Activated naive CD8-positive, alpha-beta T cell treated with anti-CD3 and anti-CD28 coated beads for 36 hours (primary cell): ENCODE measurements around the gene DRGX. TPM values are rescaled to one million over a fixed set of nuclear protein-coding genes. Genes with fewer than 3 reads are reported as not detected.
A peak's percentile ranks its signal among the peaks of the same experiment; 100 is the strongest.

Experiments used
- DNase-seq: peaks from one replicate; pipeline ENCODE4 v3.0.0; 2021
- H3K27ac Mint-ChIP-seq: one replicate; pipeline ENCODE4 v1.8.0; 2022; ENCODE audit warnings: mild to moderate bottlenecking, moderate library complexity, mixed read lengths
- H3K27me3 Mint-ChIP-seq: one replicate; pipeline ENCODE4 v1.8.0; 2022; ENCODE audit warnings: mild to moderate bottlenecking, mixed read lengths
- H3K36me3 Mint-ChIP-seq: one replicate; pipeline ENCODE4 v1.8.0; 2021; ENCODE audit warnings: mild to moderate bottlenecking, mixed read lengths
- H3K4me1 Mint-ChIP-seq: one replicate; pipeline ENCODE4 v1.8.0; 2021; ENCODE audit warnings: mixed read lengths
- H3K4me3 Mint-ChIP-seq: one replicate; pipeline ENCODE4 v1.8.0; 2022; ENCODE audit warnings: mild to moderate bottlenecking, moderate library complexity, mixed read lengths
- H3K9me3 Mint-ChIP-seq: one replicate; pipeline ENCODE4 v1.8.0; 2022; ENCODE audit warnings: mixed read lengths
- total RNA-seq, 2 experiments: library from RNA; stranded (reverse); gene quantifications; one replicate each; pipeline ENCODE4 v1.2.3, GENCODE V29; 2021

The DRGX gene
- total RNA-seq, 2 experiments from 2014 or later: not detected

GRCh38 chr10:49353895-49354566 lies 41.9 kb downstream of the DRGX start:
- Mint-ChIP-seq H3K36me3 (no peaks in the 10 kb centered on the region), H3K27me3 (no peaks in the 10 kb centered on the region), H3K9me3 (peaks cover 5% of the 10 kb centered on the region), H3K4me3 (no peak overlapping the region), H3K27ac (no peak overlapping the region), H3K4me1 (peaks cover 3% of the 10 kb centered on the region)
- DNase-seq: no peak

DNA sequence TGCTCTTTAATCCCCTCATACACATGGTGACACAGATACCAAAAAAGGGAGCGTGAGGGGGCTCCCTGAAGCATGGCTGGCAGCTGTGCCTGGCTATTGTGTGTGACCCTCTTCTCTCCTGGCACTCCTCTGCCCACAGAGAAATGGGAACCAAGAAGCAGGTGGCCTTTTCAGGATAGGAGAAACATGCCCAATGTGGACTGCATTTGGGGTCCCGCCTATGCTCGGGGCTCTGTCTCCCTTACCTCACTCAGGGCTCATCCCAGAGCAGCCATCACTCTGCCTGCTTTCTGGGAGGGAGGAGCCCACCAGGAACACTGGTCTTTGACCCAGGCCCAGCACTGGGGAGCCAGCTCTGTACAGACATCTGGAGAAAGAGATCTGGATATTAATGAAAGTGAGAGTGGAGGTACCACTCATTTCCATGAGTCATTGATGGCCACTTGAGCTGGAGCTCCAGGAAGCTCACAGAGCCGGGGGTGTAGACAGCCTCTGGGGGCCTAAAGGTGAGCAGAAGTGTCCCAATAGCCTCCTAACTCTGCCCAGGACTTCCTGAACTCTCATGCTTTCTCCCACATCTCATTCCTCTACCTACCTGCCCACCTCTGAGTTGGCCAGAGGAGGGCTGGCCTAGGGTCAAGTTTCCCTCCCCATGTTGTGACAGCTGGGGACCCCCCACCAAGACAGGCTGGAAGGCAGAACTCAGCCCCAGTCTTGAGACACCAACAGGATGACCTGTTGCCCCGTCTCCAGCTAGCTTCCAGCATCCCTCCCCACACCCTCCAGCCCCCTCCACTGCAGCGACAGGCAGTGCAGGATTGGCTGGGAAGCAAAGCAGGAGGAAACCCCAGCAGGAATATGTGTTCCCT lies 42.6 kb downstream of the DRGX start:
- Mint-ChIP-seq H3K9me3 (peaks cover 5% of the 10 kb centered on the region), H3K36me3 (no peaks in the 10 kb centered on the region), H3K27ac (no peak overlapping the region), H3K4me3 (no peak overlapping the region), H3K27me3 (no peaks in the 10 kb centered on the region), H3K4me1 (peaks cover 3% of the 10 kb centered on the region)
- no peak for DNase-seq

DNA sequence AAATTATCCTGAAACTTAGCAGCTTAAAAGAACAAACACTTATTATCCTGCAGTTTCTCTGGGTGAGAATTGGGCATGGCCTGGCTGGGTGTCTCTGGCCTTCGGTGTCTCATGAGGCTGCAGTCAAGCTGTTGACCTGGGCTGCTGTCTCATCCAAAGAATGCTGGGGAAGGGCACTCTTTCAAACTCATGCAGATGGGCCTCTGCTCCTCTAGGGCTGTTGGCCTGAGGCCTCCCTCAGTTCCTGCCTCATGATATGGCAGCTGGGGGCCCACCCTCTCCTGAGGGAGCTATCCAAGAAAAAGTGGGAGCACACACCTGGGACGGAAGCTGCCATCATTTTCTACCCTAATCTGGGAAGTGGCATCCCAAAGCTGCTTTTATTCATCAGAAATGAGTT lies 43.6 kb downstream of the DRGX start:
- H3K9me3 Mint-ChIP-seq: peaks cover 5% of the 10 kb centered on the region
- H3K4me1 Mint-ChIP-seq: peaks cover 3% of the 10 kb centered on the region
- H3K27me3 Mint-ChIP-seq: no peaks in the 10 kb centered on the region
- H3K36me3 Mint-ChIP-seq: no peaks in the 10 kb centered on the region
- H3K4me3 Mint-ChIP-seq: no peak overlapping the region
- H3K27ac Mint-ChIP-seq: no peak overlapping the region
- DNase-seq: no peak

GRCh38 chr10:49351669-49352068 lies 44.2 kb downstream of the DRGX start:
- peaks cover 5% of the 10 kb centered on the region for H3K9me3 Mint-ChIP-seq
- peaks cover 2% of the 10 kb centered on the region for H3K4me1 Mint-ChIP-seq

GRCh38 chr10:49350846-49351532 lies 44.9 kb downstream of the DRGX start:
- H3K27me3 Mint-ChIP-seq: no peaks in the 10 kb centered on the region
- H3K27ac Mint-ChIP-seq: no peak overlapping the region
- no peaks in the 10 kb centered on the region for H3K4me1 Mint-ChIP-seq

More at GRCh38 chr10:49351669-49352068, 44.2 kb downstream of the DRGX start:
- no peaks in the 10 kb centered on the region for H3K36me3 Mint-ChIP-seq
- H3K27me3 Mint-ChIP-seq: no peaks in the 10 kb centered on the region
- no peak overlapping the region for H3K27ac Mint-ChIP-seq
- H3K4me3 Mint-ChIP-seq: no peak overlapping the region
- DNase-seq: no peak

GRCh38 chr10:49350138-49350537 lies 45.8 kb downstream of the DRGX start:
- peaks cover 5% of the 10 kb centered on the region for H3K9me3 Mint-ChIP-seq
- no peak for DNase-seq
- H3K27ac Mint-ChIP-seq: no peak overlapping the region
- no peaks in the 10 kb centered on the region for H3K27me3 Mint-ChIP-seq
- H3K4me3 Mint-ChIP-seq: no peak overlapping the region
- no peaks in the 10 kb centered on the region for H3K4me1 Mint-ChIP-seq
- no peaks in the 10 kb centered on the region for H3K36me3 Mint-ChIP-seq

More at GRCh38 chr10:49350846-49351532, 44.9 kb downstream of the DRGX start:
- DNase-seq: no peak
- H3K4me3 Mint-ChIP-seq: no peak overlapping the region
- peaks cover 5% of the 10 kb centered on the region for H3K9me3 Mint-ChIP-seq
- H3K36me3 Mint-ChIP-seq: no peaks in the 10 kb centered on the region

GRCh38 chr10:49349390-49349789 lies 46.5 kb downstream of the DRGX start:
- no peaks in the 10 kb centered on the region for H3K27me3 Mint-ChIP-seq
- H3K36me3 Mint-ChIP-seq: no peaks in the 10 kb centered on the region
- no peak overlapping the region for H3K27ac Mint-ChIP-seq
- no peaks in the 10 kb centered on the region for H3K4me1 Mint-ChIP-seq
- H3K4me3 Mint-ChIP-seq: no peak overlapping the region
- H3K9me3 Mint-ChIP-seq: peaks cover 5% of the 10 kb centered on the region
- DNase-seq: no peak

- Mint-ChIP-seq H3K36me3 (no peaks in the 10 kb centered on the region), H3K27me3 (no peaks in the 10 kb centered on the region), H3K4me3 (no peak overlapping the region), H3K27ac (no peak overlapping the region), H3K4me1 (no peaks in the 10 kb centered on the region), H3K9me3 (peaks cover 5% of the 10 kb centered on the region)
- DNase-seq: no peak
These were observed 47.3 kb downstream of the DRGX start for GRCh38 chr10:49348593-49348992.

GRCh38 chr10:49347827-49348226 lies 48.1 kb downstream of the DRGX start:
- peaks cover 5% of the 10 kb centered on the region for H3K9me3 Mint-ChIP-seq
- H3K36me3 Mint-ChIP-seq: no peaks in the 10 kb centered on the region
- H3K4me3 Mint-ChIP-seq: no peak overlapping the region
- no peaks in the 10 kb centered on the region for H3K4me1 Mint-ChIP-seq
- no peak overlapping the region for H3K27ac Mint-ChIP-seq
- no peaks in the 10 kb centered on the region for H3K27me3 Mint-ChIP-seq
- DNase-seq: no peak

- H3K4me1 Mint-ChIP-seq: no peaks in the 10 kb centered on the region
- H3K9me3 Mint-ChIP-seq: peaks cover 5% of the 10 kb centered on the region
- H3K4me3 Mint-ChIP-seq: no peak overlapping the region
- H3K27ac Mint-ChIP-seq: no peak overlapping the region
- H3K36me3 Mint-ChIP-seq: no peaks in the 10 kb centered on the region
- no peak for DNase-seq
- no peaks in the 10 kb centered on the region for H3K27me3 Mint-ChIP-seq
These were observed 48.5 kb downstream of the DRGX start for GRCh38 chr10:49347342-49347741.

- no peaks in the 10 kb centered on the region for H3K36me3 Mint-ChIP-seq
- H3K27me3 Mint-ChIP-seq: no peaks in the 10 kb centered on the region
- H3K27ac Mint-ChIP-seq: no peak overlapping the region
These were observed 51.0 kb downstream of the DRGX start for GRCh38 chr10:49344840-49345239.

DNA sequence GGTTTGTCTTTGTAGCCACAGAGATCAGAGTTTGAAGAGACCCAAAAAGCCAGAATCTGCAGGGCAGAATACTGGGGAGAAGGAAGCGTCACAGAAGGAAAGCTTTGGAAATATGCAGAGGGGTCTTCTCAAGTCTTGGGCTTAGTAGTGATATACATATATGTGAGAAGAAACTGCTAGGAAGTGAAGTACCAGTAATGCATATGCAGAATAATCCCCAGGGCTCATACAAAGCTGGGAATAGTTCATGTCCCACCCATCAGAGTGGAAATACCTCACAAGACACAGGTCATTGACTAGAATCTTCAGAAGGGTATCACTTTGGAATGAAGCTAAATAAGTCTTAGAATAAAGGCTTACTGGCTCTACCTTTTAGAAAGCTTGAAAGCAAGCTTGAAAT lies 57.3 kb downstream of the DRGX start:
- Mint-ChIP-seq H3K27me3 (peaks cover 6% of the 10 kb centered on the region), H3K36me3 (peaks cover 10% of the 10 kb centered on the region), H3K4me1 (peaks cover 10% of the 10 kb centered on the region), H3K27ac (no peak overlapping the region), H3K4me3 (no peak overlapping the region), H3K9me3 (peaks cover 11% of the 10 kb centered on the region)
- no peak for DNase-seq

More at GRCh38 chr10:49344840-49345239, 51.0 kb downstream of the DRGX start:
- H3K9me3 Mint-ChIP-seq: no peaks in the 10 kb centered on the region
- no peak for DNase-seq
- H3K4me3 Mint-ChIP-seq: no peak overlapping the region
- H3K4me1 Mint-ChIP-seq: no peaks in the 10 kb centered on the region

DNA sequence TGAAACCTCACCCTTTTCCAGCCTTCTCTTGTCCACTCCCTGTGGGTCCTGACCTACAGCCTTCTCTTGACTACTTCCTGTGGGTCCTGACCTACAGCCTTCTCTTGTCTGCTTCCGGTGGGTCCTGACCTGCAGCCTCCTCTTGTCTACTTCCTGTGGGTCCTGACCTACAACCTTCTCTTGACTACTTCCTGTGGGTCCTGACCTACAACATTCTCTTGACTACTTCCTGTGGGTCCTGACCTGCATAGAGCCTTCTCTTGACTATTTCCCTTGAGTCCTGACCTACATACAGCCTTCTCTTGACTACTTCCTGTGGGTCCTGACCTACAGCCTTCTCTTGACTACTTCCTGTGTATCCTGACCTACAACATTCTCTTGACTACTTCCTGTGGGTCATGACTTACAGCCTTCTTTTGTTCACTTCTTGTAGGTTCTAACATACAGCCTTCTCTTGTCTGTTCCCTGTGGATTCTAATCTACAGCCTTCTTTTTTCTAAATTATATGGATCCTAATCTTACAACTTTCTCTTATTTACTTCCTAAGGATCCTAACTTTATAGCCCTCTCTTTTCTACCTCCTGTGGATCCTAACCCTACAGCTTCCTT lies 60.4 kb downstream of the DRGX start:
- no peak overlapping the region for H3K4me3 Mint-ChIP-seq
- no peak for DNase-seq
- peaks cover 11% of the 10 kb centered on the region for H3K9me3 Mint-ChIP-seq
- H3K27me3 Mint-ChIP-seq: peaks cover 6% of the 10 kb centered on the region
- peak overlapping the region; percentile 88 for H3K27ac Mint-ChIP-seq
- peaks cover 10% of the 10 kb centered on the region for H3K36me3 Mint-ChIP-seq
- H3K4me1 Mint-ChIP-seq: peaks cover 10% of the 10 kb centered on the region

- peaks cover 11% of the 10 kb centered on the region for H3K9me3 Mint-ChIP-seq
- peaks cover 6% of the 10 kb centered on the region for H3K27me3 Mint-ChIP-seq
- peaks cover 10% of the 10 kb centered on the region for H3K36me3 Mint-ChIP-seq
- H3K27ac Mint-ChIP-seq: peak overlapping the region; percentile 88
- no peak for DNase-seq
- no peak overlapping the region for H3K4me3 Mint-ChIP-seq
- H3K4me1 Mint-ChIP-seq: peaks cover 10% of the 10 kb centered on the region
These were observed 60.9 kb downstream of the DRGX start for GRCh38 chr10:49334964-49335363.

- DNase-seq: no peak
These were observed 62.7 kb downstream of the DRGX start for GRCh38 chr10:49333192-49333591.

More at GRCh38 chr10:49333192-49333591, 62.7 kb downstream of the DRGX start:
- Mint-ChIP-seq H3K4me1 (peaks cover 10% of the 10 kb centered on the region), H3K9me3 (peaks cover 11% of the 10 kb centered on the region), H3K27me3 (no peaks in the 10 kb centered on the region), H3K36me3 (peaks cover 10% of the 10 kb centered on the region), H3K4me3 (no peak overlapping the region), H3K27ac (no peak overlapping the region)
